Kidney tubule cell (primary cell): ENCODE measurements around the gene USH1G.
"Not testable (repeated sequence)": the region's sequence is repeated elsewhere in the genome, so short reads cannot be mapped to it uniquely, and the experiment has no call there.

ENCODE experiments used
- DNase-seq: peaks from one replicate; pipeline ENCODE4 v3.0.0-alpha.2; 2018; ENCODE audit warnings: low spot score

Gene USH1G

DNA sequence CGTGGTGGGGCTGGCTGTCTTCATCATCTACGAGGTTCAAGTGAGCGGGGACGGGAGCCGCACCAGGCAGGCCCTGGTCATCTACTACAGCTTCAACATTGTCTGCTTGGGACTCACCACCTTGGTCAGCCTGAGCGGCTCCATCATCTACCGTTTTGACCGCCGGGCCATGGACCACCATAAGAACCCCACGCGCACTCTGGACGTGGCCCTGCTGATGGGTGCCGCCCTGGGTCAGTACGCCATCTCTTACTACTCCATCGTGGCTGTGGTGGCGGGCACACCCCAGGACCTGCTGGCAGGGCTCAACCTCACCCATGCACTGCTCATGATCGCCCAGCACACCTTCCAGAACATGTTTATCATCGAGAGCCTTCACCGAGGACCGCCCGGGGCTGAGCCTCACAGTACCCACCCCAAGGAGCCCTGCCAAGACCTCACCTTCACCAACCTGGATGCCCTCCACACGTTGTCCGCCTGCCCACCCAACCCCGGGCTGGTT lies 7.5 kb upstream of the USH1G start:
- DNase-seq: no peak

DNA sequence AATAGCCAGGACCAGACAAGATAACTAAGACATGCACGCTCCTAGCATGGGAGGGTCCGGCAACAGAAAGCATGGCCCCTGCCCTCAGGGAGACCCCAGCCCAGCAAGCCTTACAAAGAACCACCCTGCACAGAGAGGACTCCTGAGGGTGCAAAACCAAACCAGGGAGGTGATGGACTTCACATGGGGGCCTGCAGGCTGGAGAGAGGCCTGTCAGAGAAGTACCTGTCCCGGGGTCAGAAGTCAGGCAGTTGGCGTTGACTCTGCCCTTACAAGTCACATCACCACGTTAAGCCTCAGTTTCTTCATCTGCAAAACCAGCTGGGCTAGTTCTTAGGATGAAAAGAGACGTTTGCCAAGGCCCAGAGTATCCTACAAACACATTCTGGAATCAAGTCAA lies 5.7 kb upstream of the USH1G start:
- DNase-seq: no peak

DNA sequence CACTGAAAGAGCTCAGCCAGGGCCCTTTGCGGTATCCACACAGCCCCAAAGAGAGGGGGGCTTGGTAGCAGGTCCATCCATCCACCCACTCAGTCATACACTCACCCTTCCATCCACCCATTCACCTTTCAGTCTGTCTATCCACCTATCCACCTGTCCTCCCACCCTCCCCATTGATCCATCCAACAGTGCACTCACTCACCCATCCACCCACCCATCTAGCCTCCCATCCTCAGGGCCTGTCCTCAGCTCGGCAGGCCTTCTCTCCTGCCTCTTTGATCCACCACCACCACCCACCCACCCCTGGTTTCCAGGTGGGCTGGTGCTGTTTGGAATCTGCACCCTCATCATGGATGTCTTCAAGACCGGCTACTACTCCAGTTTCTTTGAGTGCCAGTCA lies 2.2 kb upstream of the USH1G start:
- DNase-seq: no peak

DNA sequence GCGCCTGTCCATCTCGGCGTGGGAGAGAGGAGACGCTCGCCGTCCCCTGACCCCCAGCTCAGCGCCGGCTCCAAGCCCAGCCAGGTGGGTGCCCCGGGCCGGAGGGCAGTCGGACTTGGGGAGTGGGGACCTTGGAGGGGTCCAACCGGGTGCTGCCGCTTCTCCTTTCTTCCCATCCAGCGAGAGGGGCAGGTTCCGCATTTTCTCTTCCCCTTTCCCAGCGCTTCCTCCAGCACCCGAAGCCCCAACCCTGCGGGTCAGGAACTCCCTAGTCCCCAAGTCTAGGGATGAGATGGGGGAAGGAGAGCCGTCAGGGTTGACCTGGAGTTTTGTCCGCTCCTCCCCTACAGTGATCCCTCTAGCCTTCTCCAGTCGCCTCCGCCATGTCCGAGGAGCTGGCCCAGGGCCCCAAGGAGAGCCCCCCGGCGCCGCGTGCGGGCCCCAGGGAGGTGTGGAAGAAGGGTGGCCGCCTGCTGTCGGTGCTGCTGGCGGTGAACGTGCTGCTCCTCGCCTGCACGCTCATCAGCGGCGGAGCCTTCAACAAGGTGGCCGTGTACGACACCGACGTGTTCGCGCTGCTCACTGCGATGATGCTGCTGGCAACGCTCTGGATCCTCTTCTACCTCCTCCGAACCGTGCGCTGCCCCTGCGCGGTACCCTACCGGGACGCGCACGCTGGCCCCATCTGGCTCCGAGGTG lies 1.3 kb upstream of the USH1G start, which contains the start of gene OTOP2:
TSS of gene OTOP2 (plus strand) at position 24 of the 699 bp plus-strand sequence. CDS start at position 384, 360 bp downstream.
- no peak for DNase-seq

DNA sequence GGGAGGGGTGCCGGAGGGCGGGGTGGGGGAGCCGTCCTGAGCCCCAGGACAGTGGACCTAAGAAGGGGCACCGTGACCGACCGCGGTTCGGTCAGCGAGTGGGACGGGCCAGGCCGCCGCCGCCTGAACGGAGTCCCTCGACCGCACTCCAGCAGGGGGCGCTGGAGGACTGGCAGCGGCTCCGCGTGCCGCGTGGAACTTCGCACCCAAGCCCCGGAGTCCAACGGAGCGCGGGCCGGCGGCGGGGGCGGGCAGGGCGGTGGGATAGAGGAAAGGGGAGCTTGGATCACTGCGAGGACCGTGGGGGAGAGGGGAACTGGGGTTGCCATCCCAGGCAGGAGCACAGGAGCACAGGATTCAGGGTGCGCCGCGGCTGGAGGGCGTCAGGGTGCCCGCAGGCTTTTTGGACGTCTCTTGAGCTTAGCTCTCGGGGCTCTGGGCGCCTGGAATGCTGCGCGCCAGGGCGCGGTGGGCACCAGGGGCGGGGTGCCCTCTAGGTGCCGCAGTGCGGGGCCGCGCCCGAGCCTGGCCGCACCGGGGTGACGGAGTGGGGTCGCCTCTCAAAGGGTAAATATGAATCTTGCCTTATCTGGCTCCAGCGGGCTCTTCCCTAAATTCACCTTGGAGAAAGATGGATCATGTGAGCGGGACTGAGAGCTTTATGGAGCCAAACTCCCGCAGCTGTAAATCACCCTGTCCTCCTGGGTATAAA lies 639 bp upstream of the USH1G start:
- DNase-seq: peak; percentile 46

DNA sequence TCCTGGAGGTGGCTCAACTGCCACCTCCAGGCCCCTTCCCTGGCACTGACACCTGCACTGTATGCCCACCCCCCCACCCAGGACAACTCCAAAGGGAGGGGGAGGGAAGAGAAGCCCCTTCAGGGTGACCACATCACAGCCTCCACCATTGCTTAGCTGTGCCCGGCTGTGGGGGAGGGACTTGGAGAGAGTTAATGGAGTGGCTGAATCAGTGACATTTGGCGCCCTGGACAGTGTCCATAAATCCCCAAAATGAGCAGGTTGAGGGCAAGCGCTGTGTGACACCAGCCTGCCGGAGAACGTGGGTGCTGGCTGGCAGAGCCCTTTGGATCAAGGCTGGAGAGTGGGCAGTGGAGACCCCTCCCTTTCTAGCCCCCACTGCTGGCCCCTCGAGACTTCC lies 883 bp downstream of the USH1G start:
- DNase-seq: no peak

DNA sequence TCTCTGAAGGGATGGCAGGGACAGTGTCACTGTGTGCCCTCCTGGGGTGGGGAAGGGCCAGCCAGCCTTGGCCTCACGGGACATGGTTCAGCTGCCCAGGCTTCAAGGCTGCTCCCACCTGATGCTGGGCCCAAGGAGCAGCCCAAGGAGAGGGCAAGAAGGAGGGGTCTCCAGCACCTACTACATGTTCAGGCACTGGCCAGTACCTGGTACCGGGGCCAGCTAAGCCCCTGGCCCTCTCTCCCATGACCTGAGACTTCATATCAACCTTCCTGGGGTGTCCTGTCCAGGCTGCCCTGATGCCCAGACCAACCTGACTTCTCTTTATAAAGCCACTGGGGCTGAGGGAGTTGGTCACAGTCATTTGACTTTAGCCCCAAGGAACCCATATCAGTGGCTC lies 1.3 kb downstream of the USH1G start:
- no peak for DNase-seq

DNA sequence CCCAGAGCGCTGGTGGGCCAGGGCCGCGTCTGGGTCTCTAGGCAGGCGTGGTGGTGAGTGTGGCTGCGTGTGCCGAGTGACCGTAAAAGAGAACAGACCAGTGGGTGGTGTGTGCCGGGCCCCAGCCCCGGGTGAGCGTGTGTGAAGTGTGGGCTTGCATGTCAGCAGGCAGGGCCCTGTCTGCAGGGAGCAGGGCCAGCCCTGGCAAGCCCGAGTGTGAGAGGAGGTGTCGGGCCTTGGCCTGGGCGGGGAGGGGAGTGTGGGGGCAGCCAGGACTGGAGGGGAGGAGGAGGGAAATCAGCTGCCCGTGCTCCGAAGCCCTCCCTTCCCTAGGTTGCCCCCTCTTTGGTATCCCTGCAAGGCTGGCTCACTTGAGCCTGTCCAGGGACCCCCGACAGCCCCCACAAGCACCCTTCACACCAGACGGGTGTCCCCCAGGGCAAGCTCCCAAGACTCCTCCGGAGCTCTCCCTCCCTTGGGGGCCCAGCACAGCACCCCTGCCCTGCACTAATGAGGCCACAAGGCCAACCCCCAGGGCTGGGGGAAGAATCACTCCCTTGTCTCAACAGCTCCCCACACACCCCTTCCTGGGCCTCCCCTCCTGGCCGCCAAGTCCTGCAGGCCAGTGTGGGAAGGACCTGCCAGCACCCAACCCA lies 1.9 kb downstream of the USH1G start:
- no peak for DNase-seq

DNA sequence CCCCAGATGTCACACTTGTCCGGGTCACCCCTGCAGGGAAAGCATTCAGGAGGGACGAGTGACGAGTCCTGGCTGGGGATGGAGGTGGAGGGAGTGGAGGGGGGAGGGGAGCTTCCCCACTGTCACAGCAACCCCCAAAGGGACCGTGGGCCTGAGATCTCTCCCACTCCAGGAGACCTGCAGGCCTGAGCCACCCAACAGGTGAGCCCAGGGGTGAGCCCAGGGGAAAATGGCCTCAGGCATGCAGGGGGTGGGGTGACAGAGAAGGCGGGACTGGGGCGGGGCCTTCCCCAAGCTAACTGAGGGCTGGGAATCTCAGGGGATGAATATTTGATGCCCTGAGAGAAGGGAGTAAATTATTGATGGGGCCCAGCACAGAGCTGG lies 2.4 kb downstream of the USH1G start:
- DNase-seq: no peak

DNA sequence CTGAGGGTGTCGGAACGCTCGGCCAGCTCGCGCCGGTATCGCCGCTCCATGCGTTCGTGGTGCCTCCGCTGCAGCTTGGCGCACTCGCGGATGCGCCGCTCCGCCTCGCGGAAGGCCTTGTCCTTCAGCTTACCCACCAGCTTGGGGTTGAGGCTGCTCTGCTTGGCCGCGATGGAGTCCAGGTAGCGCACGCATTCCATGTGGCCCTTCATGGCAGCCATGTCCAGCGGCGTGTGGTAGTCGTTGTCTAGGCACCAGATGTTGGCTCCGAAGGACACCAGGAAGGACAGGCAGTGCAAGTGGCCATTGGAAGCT lies 2.8 kb downstream of the USH1G start:
- no peak for DNase-seq

DNA sequence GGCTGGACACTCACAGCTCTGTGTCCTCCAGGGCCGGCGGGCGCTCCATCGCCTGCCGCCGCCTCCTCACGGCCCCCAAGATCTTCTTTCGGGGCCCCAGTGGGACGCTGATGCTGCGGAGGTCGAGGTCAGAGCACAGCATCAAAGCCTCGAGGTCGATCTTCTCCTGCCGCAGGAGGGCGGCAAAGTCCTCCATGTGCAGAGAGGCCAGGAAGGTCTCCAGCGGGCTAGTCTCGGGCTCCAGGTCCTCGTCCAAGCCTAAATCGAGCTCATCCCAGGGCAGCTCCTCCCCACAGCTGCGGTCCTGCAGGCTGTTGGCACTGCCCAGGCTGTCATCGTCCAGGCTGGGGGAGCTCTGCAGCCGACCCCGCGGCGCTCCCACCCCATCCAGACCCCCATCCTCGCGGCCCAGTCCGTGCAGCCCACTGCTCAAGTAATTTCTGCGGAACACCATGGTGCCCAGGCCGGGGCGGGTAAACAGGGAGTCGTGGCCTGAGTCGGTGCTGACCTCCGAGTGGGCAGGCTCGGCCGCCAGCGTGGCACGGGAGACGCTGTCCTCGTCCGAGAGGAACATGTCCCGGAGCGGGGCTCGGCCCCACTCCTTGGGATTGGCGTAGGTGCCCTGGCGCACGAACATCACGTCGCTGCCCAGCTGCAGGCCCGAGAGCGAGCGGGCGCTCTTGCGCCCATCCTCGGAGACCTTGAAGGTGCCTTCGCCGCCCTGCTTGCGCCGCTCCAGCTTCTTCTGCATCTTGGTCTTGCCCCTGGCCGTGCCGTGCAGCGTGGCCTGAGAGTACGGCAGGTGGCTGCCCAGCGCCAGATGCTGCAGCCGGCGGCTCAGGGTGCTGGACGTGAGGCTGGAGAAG lies 3.4 kb downstream of the USH1G start:
- no peak for DNase-seq

DNA sequence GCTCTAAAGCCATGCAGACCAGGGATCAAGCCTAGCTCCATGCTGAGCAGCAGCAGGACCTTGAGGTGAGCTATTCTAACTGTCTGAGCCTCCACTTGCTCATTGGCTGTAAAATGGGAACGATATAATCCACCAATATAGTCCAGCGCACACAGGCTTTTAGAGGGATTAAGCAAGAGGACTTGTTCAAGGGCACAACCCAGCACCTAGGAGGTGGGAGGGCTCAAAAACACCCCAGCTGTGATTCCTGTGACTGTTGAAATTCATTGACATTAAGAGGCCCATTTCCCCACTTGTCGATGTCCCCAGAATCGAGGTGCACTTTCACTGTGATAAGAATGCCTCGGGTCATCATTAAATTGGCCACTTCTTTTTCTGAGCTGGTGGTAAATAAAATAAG lies 4.1 kb downstream of the USH1G start:
- DNase-seq: no peak

DNA sequence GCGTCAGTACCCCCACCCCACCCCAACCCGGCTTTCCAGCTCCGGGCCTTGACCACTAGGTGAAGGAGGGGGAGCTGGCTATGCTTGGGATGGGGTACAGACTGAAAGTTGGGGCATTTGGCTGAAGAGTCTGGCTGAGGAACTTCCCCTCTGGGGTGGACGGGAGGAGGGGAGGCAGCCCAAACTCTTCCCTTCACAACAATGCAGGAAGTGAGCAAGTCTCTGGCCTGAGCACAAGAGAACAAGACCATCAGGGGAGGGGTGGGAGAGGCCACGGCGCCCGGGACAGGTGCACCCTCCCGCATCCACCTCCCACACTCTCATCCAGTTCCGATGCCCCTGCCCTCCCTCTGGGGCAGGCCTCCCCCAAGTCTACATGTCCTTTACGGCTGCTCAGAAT lies 5.6 kb downstream of the USH1G start:
- DNase-seq: no peak

DNA sequence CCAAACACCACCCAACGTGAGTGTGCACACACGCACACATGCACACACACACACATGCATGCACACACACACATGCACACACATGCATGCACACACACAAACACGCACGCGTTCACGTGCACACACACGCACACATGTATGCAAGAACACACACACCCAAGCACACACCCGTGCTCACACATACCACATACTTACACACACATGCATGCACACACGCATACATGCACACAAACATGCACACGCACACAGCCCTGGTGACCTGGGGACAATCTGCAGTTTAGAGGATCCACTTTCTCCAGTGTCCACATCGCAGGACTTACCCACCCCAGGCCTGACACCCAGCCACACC lies 6.2 kb downstream of the USH1G start:
- no peak for DNase-seq

DNA sequence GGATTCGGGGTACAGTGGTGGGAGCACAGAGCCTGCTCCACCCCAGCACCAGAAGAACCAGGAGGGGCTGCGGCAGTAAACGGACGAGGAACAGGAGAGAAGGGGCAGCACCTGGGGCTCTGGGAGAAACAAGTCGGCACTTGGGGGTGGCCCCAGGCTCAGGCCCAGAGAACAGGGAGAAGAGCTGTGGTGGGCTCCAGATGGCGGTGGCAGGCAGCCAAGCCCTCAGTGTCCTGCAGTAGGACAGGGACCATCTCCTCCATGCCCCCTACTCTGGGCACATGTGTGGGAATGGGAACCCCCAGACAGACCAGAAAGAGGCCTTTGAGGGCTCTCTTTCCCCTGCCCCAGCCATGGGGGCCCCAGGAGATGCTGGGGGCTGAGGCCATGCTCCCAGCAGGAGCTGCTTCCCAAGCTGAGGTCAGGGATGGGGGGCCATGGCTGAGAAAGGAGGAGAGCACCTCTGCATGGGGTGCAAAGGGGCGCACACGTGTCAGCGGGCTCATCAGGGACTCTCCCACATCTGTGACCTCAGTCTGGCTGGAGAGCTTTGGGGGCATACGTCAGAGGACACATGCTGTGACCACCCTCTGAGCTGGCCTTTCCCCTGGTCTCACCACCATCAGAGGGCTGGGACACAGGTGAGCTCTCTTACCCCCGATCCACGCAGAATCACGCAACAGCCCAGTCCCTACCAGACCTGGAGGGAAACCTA lies 6.8 kb downstream of the USH1G start:
- no peak for DNase-seq

DNA sequence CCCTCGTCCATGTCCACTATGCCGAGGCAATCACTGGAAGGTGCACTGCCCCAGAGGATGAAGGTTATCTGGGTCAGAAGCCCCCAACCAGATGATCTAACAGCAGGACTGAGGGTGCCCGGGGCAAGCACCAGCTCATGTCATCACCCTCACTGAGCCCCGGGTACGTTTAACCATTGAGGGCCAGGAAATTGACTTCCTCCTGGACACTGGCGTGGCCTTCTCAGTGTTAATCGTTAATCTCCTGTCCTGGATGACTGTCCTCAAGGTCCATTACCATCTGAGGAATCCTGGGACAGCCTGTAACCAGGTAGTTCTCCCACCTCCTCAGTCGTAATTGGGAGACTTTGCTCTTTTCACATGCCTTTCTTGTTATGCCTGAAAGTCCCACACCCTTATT lies 11.6 kb downstream of the USH1G start:
- peak; percentile 33 for DNase-seq

DNA sequence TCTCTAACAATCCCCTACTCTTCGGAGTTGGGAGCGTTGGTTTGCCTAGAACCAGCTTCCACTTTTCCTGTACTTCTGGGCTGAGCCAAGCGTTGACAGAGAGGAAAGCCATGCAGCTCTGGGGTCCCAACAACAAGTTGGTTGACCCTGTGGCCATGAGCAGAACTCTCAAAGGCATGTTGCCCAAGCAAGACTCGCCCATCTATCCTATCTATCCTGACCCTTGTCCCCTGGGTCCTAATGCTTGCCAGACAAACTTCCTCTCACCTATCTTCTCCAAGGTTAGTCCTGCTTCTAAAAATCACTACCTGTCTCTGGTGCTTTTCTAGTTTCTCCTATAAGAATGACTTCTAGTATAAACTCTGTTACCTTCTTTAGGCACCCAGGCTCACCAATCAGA lies 14.0 kb downstream of the USH1G start:
- not testable (repeated sequence) for DNase-seq

DNA sequence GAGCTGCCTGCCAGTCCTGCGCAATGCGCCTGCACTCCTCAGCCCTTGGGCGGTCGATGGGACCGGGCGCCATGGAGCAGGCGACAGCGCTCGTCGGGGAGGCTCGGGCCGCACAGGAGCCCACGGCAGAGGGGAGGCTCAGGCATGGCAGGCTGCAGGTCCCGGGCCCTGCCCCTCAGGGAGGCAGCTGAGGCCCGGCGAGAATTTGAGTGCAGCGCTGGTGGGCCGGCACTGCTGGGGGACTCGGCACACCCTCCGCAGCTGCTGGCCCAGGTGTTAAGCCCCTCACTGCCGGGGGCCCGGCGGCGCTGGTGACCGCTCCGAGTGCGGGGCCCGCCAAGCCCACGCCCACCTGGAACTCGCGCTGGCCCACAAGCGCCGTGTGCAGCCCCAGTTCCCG lies 16.0 kb downstream of the USH1G start:
- no peak for DNase-seq

DNA sequence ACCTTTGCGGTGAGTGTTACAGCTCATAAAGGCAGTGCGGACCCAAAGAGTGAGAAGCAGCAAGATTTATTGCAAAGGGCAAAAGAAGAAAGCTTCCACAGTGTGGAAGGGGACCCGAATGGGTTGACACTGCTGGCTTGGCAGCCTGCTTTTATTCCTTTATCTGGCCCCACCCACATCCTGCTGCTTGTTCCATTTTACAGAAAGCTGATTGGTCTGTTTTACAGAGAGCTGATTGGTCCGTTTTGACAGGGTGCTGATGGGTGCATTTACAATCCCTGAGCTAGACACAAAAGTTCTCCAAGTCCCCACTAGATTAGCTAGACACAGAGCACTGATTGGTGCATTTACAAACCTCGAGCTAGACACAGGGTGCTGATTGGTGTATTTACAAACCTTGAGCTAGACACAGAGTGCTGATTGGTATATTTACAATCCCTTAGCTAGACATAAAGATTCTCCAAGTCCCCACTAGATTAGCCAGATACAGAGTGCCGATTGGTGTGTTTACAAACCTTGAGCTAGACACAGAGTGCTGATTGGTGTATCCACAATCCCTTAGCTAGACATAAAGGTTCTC lies 16.8 kb downstream of the USH1G start:
- not testable (repeated sequence) for DNase-seq

DNA sequence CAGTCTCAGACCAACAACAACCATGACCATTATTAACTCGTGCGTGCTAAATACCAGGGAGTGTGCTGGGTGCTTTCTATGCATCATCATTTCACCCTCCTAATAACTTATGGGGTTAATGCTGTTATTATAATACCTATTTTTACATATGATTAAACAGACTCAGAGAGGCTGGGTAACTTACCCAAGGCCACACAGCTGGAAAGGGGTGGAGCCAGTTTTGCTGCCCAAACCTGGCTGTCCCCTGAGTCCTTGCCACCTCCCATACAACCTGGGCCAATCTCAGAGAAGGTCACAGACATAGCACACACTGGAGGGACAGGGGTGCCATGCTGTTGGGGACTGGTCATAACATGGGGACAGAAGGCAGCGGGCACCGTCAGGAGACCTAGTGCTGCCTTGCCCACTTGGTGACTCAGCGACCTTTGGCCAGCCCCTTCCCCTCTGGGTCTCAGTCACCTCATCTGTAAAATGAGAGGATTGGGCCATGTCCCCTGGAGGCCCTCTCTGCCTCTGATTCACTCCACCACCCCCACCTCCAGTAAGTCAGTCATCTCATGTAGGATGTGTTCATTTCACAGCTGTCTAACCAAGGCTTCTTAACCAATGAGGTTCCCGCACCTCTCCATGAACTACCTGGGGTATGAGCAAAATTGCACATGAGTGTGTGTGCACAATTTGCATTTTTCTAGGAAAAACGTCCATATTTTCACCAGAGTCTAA lies 18.2 kb downstream of the USH1G start:
- no peak for DNase-seq

DNA sequence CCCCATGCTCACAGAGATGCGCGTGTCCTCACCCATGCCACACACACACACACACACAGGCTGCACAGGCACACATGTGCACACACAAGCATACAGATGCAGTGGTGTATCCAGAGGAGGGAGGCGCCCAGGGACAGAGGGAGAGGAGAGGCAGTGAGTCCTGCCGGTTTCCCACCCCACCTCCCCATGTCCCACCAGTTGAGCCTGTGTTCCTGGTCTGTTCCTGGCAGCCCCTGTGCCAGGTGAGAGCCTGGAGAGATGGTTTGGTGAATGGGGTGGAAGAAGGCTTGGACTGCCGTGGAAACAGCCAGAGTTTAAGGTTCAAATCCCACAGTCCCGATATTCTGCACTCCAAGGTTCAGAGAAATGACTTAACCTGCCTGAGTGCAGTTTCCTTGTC lies 19.4 kb downstream of the USH1G start:
- DNase-seq: no peak
